ENCODE data around the gene CABLES1.

The CABLES1 gene

GRCh38 chr18:23196119-23197007 is 61.1 kb downstream of the CABLES1 start:
- Histone ChIP-seq H3K27ac (ENCODE audit: low read depth, low read length, poor library complexity, severe bottlenecking) (no peak overlapping the region), H3K9ac (ENCODE audit: low read length) (no peak overlapping the region), H3K4me1 (ENCODE audit: insufficient read depth, low read length, severe bottlenecking) (peaks cover 11% of the 10 kb centered on the region), H2AFZ (ENCODE audit: low read length) (no peak overlapping the region), H3F3A (ENCODE audit: insufficient read depth, low read length) (no peaks in the 10 kb centered on the region), H3K4me2 (ENCODE audit: low read length) (no peak overlapping the region), H4K20me1 (ENCODE audit: insufficient read depth, low read length) (no peaks in the 10 kb centered on the region), H3K9me2 (ENCODE audit: low read depth, low read length) (no peaks in the 10 kb centered on the region), H3K9me3 (ENCODE audit: low read length) (no peaks in the 10 kb centered on the region), H3K4me3 (ENCODE audit: low read depth, low read length, poor library complexity, severe bottlenecking) (no peak overlapping the region), H3K79me2 (ENCODE audit: insufficient read depth, low read length) (no peaks in the 10 kb centered on the region), H3K36me3 (ENCODE audit: insufficient read depth, low read length) (no peaks in the 10 kb centered on the region; the same call in 1 of the 2 replicates), H3K27me3 (ENCODE audit: insufficient read depth, low read length) (no peaks in the 10 kb centered on the region)
- TF ChIP-seq EZH2 (IDR thresholded peaks at IDR 0.05; ENCODE audit: borderline replicate concordance, low read length) = no peak
- TF ChIP-seq, protein P1, sequence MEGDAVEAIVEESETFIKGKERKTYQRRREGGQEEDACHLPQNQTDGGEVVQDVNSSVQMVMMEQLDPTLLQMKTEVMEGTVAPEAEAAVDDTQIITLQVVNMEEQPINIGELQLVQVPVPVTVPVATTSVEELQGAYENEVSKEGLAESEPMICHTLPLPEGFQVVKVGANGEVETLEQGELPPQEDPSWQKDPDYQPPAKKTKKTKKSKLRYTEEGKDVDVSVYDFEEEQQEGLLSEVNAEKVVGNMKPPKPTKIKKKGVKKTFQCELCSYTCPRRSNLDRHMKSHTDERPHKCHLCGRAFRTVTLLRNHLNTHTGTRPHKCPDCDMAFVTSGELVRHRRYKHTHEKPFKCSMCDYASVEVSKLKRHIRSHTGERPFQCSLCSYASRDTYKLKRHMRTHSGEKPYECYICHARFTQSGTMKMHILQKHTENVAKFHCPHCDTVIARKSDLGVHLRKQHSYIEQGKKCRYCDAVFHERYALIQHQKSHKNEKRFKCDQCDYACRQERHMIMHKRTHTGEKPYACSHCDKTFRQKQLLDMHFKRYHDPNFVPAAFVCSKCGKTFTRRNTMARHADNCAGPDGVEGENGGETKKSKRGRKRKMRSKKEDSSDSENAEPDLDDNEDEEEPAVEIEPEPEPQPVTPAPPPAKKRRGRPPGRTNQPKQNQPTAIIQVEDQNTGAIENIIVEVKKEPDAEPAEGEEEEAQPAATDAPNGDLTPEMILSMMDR (IDR thresholded peaks at IDR 0.05; ENCODE audit: low read length) = no peak

DNA sequence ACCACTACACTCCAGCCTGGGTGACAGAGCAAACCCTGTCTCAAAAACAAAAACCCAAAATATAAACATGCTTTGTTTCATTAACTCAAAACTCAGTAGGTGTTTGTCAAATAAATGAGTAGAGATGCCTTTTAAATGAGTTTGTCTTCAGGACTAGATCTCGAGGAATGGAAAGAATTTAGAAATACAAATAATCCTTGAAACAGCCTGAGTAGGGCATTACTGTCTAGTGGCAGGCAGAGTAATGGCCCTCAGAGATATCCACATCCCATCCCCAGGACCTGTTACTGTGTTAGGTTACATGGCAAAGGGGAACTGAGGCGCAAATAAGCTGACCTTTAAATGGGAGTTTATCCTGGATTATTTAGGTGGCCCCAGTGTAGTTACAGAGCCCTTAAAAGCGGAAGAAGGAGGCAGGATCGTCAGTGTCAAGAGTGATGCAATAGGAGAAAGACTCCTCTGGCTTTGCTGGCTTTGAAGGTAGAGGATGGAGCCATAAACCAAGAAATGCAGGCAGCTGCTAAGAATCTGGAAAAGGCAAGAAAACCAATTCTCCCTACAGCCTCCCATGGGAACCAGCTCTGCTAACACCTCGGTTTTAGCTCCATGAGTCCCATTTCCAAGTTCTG is 63.0 kb downstream of the CABLES1 start:
- H4K20me1 ChIP-seq (ENCODE audit: insufficient read depth, low read length) = no peaks in the 10 kb centered on the region
- no peak overlapping the region for H3K9ac ChIP-seq (ENCODE audit: low read length)
- no peaks in the 10 kb centered on the region for H3K79me2 ChIP-seq (ENCODE audit: insufficient read depth, low read length)
- no peaks in the 10 kb centered on the region for H3K9me2 ChIP-seq (ENCODE audit: low read depth, low read length)
- H3K27me3 ChIP-seq (ENCODE audit: insufficient read depth, low read length) = no peaks in the 10 kb centered on the region
- no peak overlapping the region for H3K27ac ChIP-seq (ENCODE audit: low read depth, low read length, poor library complexity, severe bottlenecking)
- no peak overlapping the region for H3K4me3 ChIP-seq (ENCODE audit: low read depth, low read length, poor library complexity, severe bottlenecking)
- no peak overlapping the region for H3K4me2 ChIP-seq (ENCODE audit: low read length)
- no peaks in the 10 kb centered on the region for H3F3A ChIP-seq (ENCODE audit: insufficient read depth, low read length)
- no peak overlapping the region for H2AFZ ChIP-seq (ENCODE audit: low read length)
- no peaks in the 10 kb centered on the region for H3K9me3 ChIP-seq (ENCODE audit: low read length)
- peaks cover 5% of the 10 kb centered on the region for H3K4me1 ChIP-seq (ENCODE audit: insufficient read depth, low read length, severe bottlenecking)
- TF ChIP-seq, protein P1 (IDR thresholded peaks at IDR 0.05; ENCODE audit: low read length) = no peak
- TF ChIP-seq EZH2 (IDR thresholded peaks at IDR 0.05; ENCODE audit: borderline replicate concordance, low read length) = no peak
- no peaks in the 10 kb centered on the region; the same call in 1 of the 2 replicates for H3K36me3 ChIP-seq (ENCODE audit: insufficient read depth, low read length)

DNA sequence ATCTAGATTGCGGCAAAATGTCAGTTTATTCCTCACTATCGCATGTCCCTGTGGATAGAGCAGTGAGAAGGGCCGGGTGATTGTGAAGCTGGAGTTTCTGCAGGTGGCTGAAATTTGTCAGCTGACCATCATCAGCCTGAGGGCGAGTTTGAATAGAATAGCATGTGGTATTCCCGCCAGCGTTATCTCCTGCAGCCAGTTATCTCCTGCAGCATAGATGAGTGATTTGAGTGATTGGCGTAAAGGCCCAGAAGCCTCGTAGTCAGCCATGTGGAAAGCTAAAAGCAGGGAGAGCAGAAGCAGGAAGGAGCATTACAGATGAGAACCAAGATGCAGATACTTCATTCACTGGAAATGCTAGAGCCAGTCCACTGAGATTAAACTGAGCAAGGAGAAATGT is 65.5 kb downstream of the CABLES1 start:
- Histone ChIP-seq H3K36me3 (ENCODE audit: insufficient read depth, low read length) (no peaks in the 10 kb centered on the region; the same call in 1 of the 2 replicates), H3K9me2 (ENCODE audit: low read depth, low read length) (no peaks in the 10 kb centered on the region), H3K4me3 (ENCODE audit: low read depth, low read length, poor library complexity, severe bottlenecking) (no peak overlapping the region), H3F3A (ENCODE audit: insufficient read depth, low read length) (no peaks in the 10 kb centered on the region), H2AFZ (ENCODE audit: low read length) (no peak overlapping the region), H3K9ac (ENCODE audit: low read length) (no peak overlapping the region), H3K4me2 (ENCODE audit: low read length) (no peak overlapping the region), H3K27me3 (ENCODE audit: insufficient read depth, low read length) (peaks cover 3% of the 10 kb centered on the region; the same call in 1 of the 2 replicates), H3K4me1 (ENCODE audit: insufficient read depth, low read length, severe bottlenecking) (peaks cover 17% of the 10 kb centered on the region), H3K27ac (ENCODE audit: low read depth, low read length, poor library complexity, severe bottlenecking) (no peak overlapping the region), H3K9me3 (ENCODE audit: low read length) (peaks cover 4% of the 10 kb centered on the region; the same call in 1 of the 2 replicates), H3K79me2 (ENCODE audit: insufficient read depth, low read length) (no peaks in the 10 kb centered on the region), H4K20me1 (ENCODE audit: insufficient read depth, low read length) (no peaks in the 10 kb centered on the region)
- TF ChIP-seq, protein P1 (IDR thresholded peaks at IDR 0.05; ENCODE audit: low read length) = no peak
- TF ChIP-seq EZH2 (IDR thresholded peaks at IDR 0.05; ENCODE audit: borderline replicate concordance, low read length) = no peak

All from OCI-LY1 (cell line).